HG03571 (cell line): Measurements from ENCODE around the gene LIPG.

Experiments used
- ATAC-seq: cut with Tn5 transposase; IDR thresholded peaks from one replicate; pipeline ENCODE4 v1.9.1; 2021; ENCODE audit not compliant: unreplicated experiment

The LIPG gene

GRCh38 chr18:49631146-49631866 is 69.4 kb downstream of the LIPG start:
- ATAC-seq: no peak

DNA sequence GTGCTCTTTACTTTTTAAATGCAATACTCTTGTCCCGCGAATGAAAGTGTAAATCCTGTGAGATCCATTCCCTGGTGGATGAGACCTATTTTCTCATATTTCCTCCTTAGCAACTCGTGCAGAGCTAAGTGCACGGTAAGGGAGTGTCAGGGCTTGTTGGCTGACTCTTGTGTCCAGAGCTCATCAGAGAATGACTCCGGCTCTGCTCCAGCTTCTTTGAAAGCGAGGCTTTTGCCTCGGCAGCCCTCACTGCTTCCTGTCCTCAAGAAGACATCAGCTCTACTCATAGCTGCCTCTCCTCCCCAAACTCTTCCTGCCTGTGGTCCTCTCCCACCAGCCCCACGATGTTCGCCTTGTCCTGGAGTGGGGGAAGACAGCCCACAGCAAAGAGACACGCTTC is 70.7 kb downstream of the LIPG start:
- ATAC-seq: no peak

DNA sequence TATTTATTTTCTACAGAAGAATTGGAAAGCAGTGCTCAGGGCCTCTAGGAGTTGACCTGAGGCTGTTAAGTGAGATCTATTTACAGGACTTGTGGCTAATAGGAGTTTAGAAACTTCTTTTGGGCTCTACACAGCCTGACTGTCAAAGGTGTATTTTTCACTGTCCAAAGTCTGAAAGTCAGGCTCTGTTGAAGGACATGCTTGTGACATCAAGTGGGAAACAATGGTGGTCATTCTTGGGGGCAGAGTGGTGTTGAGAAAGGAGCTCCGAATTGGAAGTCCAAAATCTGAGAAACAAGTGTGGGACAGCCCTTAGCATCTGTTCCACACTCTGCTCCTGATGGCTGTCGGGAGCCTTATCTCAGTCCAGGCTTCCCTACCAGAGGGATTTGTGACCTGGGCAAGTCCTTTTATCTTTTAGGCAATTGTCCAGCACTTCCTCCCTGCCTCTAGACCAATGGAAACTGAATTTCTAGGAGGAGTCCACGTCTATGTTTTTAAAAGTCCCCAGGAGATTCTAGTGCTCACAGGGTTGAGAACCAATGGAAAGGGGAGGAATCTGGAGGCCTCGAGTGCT is 76.4 kb downstream of the LIPG start:
- no peak for ATAC-seq

DNA sequence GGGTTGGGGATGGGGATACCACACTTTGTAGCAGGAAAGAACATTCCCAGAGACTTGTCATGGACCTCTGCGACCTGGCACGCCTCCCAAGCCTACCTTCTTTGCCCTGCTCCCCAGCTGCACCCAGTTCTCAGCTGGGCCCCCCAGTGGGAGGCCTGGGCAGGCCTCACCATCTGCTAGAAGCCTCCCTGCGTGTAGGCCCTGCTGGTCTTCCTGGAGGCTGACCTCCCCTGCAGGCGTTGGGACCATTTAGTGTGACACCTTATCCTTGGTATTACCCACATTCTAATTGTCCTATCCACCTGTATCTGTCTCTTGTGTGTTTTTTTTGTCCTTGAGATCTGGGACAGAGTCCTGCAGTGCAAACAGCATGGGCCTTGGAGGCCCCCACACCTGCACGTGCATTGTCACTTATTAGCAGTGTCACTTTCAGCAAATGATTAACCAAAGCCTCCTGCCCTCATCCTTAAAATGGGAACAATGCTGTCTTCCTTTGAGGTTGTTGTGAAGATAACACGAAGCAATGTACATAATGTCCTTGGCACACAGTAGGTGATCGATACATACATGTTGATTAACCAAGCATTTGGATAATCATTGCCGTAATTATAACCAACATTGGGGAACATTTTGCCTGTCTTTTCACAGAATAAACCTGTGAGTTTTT is 77.2 kb downstream of the LIPG start:
- ATAC-seq: no peak

DNA sequence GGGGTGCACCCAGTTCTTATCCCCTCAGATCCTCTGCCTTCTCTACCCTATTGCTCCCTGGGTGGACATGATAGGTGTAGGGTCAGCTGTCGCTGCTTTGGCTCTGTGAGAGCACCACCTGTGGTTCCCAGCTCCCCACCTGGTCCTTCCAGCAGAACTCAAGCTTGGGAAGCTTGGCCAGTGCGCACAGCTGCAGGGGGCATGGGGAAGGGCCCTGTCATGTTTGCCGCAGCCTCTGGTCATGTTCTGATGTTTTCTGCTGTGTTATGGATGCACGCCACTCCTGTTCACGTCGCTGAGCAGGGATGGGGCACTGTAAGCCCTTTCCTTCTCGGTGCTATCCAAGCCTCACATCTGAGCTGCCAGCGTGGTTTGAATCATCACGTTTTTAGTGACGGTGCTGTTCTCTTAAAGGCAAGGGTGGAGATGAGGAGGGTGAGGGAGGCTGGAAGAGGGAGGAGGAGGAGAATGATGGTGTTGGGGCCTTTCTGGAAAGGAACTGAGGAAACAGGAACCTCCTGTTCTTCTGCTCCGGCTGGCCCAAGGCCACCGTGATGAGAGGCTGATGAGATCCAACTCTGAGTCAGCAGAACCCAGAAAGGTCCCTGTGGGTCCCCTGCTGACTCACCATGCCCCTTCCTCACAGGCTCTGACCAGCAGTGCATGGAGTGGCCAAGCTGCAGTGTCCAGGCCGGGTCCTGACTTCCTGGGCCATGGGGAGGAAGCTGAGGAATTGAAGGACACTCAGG is 78.0 kb downstream of the LIPG start:
- ATAC-seq: no peak

DNA sequence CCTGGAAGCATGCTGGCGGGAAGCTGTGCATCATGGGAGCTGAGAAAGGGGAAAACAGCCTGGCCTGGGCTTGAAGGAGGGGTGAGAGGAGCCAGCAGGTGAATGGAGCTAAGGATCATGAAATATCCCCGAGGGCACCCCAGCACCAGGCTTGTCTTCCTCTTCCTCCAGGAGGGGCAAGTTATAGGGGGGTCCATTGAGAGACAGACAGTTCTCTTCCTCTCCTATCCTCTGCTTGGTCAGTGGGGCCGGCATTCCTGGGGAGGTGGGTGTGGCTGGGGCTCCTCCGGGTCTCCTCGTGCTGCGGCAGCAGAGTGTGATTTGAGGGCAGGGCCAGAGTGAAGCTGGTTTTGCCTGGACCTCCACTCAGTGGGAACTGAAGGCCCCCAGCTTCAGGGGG is 78.9 kb downstream of the LIPG start:
- ATAC-seq: no peak

DNA sequence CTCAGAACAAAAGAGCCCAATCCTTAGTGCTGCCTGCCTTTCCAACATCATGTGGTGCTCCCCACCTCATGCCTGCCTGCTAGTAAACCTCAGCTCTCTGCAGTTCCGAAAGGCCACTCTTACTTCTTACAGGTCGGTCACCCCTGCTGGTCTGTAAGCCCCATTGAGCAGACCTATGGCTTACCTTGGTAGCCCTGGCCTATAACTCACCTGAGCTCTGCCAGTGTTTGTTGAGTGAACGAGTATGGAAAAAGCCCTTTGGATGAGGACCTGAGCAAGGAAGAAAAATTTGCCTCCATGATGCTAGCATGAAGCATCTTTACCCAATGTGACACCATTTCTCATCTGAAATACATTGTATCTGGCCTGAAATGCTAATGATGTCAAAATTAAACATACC is 83.3 kb downstream of the LIPG start:
- no peak for ATAC-seq

- no peak for ATAC-seq
These were observed 84.0 kb downstream of the LIPG start for GRCh38 chr18:49645841-49646351.

DNA sequence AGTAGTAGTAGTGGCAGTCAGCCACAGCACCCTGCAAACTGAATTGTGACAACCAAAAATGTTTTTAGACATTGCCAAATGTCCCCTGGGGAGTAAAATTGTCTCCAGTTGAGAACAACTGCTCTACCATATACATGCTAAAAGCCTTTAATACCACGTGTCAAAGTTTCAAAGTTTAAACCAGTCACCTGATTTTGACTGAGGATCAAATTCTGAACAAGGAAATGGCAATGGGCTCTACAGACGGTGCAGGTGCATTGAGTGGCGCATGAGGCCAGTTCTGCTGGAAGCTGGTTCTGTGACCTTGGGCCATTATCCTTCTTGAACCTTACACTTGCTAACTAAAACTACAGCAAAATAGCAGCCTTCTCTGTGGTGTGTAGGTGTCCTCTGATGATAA is 85.0 kb downstream of the LIPG start:
- no peak for ATAC-seq

DNA sequence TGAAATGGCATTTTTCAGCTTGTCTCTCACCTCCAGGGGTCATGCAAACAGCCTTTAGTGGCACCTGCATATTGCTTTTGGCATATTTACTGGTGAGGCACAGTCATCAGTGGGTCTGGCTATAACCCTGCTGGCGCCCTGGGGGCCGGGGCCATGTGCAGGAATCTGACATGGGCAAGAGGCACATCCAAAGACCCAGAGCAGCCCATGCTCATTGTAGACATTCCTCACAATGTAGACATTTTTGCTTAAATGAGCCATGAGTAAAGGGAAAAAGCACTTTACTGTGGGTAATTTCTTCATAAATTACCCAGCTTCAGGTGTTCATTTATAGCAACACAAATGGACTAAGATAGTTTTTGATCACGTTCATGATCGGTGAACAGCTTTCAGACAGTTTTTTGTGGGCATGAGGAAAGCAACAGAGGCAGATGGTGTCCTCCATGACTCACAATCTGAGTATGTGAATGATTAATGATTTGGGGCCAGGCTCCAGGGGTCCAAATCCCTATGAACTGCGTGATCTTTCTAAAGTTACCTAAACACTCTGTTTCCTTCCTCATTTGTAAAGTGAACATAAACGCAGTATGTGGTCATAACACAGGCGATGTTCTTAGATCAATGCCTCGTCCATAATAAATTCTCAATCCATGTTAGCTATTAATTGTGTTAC is 85.8 kb downstream of the LIPG start:
- ATAC-seq: no peak

GRCh38 chr18:49648326-49648725 is 86.5 kb downstream of the LIPG start:
- no peak for ATAC-seq
